ENCODE data around the gene SFTPA2.
A peak's percentile ranks its signal among the peaks of the same experiment; 100 is the strongest.
"Not testable (repeated sequence)": the region's sequence is repeated elsewhere in the genome, so short reads cannot be mapped to it uniquely, and the experiment has no call there.

The SFTPA2 gene

DNA sequence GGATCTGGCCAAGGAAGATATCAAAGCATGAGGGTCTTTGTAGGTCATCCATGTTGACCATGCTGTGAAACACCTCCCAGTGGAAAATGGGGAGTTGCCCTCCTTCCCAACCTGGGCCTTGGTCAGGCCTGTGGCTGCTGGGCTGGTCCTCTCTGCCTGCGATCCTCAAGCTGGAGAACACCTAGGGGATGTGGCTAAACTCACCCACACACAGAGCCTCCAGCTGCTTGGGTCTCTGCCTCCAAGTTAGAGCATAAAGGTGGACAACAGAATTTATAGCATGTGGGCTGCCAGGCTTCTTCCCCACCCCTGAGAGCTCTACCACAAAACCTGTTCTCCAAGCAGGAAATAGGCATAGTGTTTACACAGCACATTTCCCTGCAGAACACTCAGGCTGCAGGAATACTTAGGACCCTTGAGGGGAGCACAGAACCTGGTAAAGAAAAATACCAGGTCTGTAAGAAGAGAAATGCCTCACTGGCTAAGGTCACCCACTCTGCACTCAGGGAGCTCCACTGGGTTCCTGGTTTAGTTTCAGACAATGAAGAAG, at the start of gene SFTPA2:
SFTPA2 (minus strand) TSS at position 248 of the 550 bp plus-strand sequence. CDS start 924 bp downstream, outside the sequence.
- no peak for DNase-seq (ENCODE audit: low spot score)

DNA sequence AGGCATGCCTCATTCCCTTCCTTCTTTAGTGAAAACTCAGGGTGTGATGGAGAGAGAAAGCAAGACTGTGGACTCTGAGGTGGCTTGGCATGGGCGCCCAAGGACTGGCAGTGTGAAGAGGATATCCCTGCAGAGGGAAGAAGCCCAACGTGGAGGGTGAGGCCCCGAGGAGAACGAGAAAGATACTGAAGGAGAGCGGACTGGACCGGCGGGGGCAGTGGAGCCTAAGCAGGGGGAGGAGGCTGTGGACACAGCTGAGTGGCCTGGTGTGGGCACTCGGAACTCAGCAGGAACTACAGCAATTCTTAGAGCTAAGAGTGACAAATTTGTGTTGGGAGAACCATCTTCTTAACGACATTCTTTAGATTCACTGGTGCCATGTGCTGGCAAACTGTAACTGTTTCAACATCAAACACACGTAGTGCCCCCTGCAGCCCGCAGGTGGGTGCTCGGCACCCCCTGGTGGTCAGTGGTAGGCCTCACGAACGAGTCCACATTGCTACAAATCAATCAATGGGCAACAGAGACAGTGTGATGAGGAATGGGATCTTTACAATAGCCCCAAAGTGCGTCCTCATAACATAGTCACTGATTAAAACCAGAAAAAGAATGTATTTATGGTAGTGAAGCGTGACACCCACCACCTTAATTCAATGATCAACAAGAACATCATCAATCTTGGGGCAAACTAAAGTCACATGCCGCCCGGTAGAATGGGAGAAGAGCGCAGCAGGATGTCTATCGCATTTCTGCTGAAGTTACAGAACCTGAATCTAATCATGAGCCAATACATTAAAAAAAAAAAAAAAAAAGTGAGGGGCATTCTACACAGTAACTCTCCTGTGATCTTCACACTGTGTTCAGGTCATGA, 48.5 kb upstream of the SFTPA2 start:
- DNase-seq (ENCODE audit: low spot score): peak; percentile 60

DNA sequence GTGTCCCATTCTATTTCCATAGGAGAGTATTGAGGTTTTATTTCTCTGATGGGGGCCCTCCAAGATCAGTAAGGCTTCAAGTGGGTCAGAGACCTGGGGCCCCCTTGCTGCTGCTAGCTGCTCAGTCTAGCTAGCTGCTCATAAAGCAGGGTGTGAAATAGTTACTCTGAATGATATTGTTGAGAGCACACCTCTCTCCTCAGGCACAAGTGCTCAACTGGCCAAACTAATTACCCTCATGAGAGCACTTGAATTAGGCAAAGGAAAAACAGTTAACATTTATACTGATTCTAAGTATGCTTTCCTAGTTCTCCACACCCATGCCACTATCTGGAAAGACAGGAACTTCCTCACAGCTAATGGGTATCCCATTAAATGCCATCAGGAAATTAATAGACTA, 45.1 kb upstream of the SFTPA2 start:
- no peak for DNase-seq (ENCODE audit: low spot score)

DNA sequence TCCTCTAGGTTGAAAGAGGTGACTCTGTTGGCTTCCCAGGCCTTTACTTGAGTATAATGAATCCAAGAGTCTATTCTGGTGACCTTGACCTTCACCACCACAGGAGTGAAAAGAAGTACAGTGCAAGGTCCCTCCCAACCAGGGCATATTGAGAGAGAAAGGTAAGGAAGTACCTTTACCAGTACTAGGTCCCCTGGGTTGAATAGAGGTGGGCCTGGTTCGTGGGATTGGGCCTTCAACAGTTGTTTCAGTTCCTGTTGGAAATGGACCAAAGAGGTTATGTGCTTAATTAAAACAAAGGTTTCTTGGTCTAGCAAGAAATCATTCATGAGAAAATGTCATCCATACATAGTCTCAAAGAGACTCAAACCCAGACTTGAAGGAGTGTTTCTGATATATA, 44.1 kb upstream of the SFTPA2 start:
- no peak for DNase-seq (ENCODE audit: low spot score)

DNA sequence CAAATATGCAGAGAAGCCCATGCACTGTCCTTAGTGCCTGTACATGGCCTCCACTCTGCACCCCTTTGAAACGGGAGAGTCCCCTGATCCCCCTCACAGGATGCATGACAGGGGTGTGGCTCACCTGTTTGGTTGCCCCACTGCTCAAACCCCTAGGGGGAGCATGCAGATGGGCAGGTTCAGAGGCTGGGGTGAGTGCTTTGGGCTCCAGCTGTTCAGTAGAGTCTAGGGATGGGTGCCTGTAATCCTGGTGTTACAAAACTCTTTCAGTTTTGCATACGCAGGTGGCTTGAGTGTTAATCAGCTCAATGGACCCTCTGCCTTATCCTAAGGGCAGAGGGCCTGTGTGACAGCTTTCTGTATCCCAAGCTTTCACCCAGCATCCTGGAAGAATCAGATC, 42.7 kb upstream of the SFTPA2 start:
- no peak for DNase-seq (ENCODE audit: low spot score)

DNA sequence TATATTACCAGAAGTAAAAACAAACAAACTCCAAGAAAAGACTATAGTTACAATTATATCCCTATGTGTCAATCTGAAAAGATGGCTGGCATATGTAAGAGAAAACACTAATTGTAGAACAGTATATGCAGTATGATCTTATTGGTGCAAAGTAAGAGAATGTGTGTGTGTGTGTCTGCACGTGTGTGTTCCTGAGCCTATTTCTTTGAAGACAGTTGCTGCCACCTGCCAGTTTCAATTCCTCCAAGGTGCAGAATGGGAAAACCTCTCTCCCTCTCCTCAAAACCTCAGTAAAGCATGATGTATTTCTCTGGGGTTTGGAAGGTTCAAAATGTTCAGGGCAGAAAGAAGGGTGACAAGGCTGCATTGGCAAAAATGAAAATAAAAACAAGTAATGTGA, 41.7 kb upstream of the SFTPA2 start:
- DNase-seq (ENCODE audit: low spot score): no peak

DNA sequence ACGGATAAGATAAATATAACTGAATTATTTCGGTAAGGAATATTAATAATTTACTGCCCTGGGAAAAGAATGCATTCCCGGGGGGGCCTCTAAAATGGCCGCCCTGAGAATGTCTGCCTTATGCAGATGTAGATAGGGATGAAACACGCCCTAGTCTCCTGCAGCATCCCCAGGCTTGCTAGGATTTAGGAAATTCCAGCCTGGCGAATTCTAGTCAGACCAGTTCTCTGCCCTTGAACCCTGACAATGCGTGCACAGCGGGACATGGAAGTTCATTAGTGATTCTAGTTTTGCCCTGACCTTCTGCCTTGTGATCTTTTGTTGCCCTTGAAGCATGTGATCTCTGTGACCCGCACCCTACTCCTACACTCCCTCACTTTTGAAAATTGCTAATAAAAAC, 39.4 kb upstream of the SFTPA2 start:
- not testable (repeated sequence) for DNase-seq (ENCODE audit: low spot score)

DNA sequence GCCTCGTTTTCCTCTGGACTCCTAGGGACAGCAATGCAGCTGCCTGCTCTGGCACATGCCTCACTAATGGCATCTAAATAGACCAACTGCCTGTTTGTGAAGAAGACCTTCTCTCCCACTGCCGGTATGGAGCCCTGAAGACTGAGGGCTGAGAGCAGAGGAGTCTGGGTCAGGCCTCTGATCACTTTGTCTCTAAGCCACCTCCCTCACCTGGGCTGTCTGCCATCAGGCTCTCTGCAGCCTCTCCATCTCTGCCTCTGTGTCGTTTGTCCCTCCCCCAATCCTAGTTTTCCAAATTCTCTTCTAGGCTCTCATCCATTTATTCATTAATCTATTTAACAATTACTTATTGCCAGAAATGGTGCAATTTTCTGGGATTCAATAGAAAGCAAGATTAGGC, 35.3 kb upstream of the SFTPA2 start:
- no peak for DNase-seq (ENCODE audit: low spot score)

DNA sequence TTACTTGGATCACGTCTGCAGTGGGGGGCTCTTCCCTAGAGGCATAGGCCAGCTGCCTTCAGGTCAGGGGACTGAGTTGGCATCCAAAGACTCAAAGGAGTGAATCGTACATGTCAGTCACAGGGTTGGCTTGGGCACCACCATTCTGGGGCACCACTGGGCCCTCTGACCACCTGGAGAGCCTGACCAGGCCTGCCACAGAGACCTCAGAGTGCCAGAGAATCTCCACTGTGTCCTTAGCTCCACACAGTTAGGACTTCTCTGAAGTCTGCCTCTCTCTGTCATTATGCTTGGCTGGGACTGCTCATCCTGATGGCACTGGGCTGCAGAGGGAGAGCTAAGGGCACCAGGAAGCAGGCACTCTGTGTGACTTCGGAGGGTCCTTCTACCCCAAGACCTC, 34.4 kb upstream of the SFTPA2 start:
- not testable (repeated sequence) for DNase-seq (ENCODE audit: low spot score)

DNA sequence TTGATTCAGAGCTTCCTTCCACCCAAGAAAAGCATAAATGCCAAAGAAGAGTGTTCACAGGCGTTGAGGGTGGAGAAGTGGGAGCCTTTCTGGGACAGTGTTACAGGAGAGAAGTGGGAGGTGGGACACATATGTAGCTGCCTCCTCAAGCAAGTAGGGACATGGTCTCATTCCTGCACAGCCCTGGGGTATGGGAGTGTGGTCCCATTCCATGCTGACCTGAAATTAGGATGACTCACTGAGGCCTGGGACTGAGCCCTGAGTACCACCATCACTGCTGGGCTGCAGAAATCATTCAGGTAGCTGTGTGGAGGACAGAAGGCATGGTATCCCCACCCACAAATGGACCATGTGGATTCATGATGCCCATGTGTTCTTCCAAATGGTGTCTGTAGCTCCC, 33.2 kb upstream of the SFTPA2 start:
- DNase-seq (ENCODE audit: low spot score): no peak

DNA sequence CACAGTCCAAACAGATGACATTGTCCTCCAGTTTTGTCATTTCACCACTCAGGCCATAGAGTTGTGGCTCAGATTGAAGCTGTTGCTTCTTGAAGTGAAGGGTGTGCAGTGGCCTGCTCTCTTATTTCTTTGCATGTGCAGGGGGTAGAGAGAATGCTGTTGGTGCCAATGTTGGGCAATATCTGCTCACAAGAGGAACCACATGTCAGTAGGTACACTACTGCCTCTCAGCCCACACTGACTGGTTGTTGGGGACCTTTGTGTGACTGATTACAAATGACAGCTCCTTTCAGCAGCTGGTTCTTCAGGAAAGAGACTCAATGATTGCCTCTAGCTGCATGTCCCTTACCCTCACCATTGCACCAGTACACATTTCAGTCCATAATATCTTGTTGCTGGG, 28.6 kb upstream of the SFTPA2 start:
- no peak for DNase-seq (ENCODE audit: low spot score)

DNA sequence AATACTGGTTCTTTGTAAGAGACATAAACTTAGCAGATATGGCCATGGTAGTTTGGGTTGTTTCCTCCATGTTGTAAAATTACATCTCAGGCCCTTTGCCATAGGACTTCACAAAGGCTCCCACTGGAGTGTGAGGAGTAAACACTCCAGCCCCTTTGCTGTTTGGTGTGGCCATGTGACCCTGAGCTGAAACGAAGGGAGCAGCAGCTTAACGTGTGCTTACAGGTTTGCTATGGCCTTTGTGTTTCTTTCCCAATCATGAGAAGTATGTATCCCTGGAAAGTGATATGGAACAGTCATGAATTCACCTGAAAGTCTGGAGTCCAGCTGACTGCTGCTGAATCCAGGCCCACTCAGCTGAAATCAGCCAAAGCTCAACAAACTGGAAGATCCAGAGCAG, 26.7 kb upstream of the SFTPA2 start:
- no peak for DNase-seq (ENCODE audit: low spot score)

DNA sequence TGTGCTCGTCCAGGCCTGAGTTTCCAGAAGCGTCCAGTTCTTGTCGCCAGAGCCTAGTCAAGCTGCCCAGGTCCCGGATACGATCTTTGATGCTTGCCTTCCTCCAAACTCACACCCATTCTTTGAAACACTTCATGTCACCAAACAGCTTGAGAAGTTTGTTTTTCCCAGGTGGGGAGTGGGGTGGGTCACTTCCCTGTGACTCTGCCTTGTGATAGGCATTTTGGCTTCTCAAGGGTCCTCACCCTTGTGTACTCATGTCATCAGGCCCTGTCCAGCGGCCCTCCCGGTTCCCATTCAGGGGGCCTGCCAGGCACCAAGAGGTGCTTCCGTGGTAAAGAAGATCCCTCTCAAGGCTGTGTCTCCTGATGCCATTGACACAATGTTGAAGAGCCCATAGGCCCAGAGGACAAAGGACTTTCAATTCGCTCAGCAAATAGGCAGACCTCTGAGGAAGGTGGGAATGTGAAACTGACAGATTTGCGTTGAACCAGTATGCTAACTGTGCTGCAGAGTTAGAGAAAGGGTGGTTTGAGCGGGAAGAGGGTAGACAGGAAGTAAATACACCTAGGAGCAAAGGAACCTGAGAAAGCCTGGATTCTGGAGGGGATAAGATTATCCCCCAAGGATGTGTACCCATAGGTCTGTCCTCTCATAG, 25.8 kb upstream of the SFTPA2 start:
- DNase-seq (ENCODE audit: low spot score): no peak

DNA sequence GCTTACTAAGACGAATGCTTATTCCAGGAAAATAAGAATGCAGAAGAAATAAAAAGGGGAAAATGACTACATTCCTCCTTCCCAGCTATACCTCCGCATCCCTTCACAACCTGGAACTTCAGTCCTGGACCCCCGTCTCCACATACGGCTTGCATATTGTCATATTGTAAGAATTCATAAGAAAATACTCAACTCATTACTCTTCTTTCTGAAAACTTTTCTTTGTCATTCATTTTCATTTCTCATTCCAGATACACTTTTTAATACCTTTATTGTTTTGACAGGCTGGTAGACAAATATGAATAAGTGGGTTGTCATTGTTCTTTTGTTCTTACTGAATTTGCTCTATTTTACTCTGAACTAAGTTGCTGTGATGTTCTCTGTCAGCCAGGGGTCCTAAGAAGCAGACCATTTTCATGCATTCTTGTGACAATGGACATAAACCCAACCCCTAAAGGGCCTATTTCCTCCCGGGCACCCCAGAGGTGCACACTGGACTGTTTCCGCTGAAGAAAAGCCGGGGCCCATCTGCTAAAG, 23.3 kb upstream of the SFTPA2 start:
- DNase-seq (ENCODE audit: low spot score): no peak

DNA sequence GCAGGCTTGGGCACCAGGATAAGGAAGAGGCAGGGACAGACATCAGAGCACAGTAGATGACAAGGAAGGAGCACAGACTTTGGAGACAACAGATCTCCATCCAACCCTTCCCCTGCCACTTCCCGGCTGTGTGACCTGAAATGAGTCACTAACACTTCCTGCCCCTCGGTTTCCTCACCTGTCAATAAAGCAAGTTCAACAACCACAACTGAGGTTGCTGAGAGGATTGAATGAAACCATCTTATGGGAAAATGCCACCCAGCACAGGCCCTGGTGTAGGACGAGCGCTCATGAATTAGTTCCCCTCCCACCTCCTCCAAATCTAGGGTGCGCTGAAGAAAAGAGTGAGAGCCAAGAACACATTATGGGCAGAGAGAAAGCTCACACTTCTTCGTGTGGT, 22.7 kb upstream of the SFTPA2 start:
- not testable (repeated sequence) for DNase-seq (ENCODE audit: low spot score)

DNA sequence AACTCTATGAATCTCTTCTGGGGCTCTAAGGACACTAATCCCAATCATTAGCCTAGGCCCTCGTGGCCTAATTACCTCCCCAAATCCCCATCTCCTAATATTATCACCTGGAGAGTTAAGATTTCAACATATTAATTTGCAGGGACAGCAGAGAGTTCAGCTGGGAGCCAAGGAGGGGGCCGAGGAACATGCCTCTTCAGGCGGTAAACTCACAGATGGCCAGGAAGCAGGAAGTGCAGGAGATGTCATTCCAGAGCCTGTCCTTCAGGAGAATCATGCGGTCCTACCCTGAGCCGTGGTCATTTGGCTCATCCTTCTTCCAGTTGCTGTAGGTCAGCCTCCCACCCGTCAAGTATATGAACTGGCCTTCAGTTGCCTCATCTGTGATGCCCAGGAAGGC, 21.9 kb upstream of the SFTPA2 start:
- no peak for DNase-seq (ENCODE audit: low spot score)

DNA sequence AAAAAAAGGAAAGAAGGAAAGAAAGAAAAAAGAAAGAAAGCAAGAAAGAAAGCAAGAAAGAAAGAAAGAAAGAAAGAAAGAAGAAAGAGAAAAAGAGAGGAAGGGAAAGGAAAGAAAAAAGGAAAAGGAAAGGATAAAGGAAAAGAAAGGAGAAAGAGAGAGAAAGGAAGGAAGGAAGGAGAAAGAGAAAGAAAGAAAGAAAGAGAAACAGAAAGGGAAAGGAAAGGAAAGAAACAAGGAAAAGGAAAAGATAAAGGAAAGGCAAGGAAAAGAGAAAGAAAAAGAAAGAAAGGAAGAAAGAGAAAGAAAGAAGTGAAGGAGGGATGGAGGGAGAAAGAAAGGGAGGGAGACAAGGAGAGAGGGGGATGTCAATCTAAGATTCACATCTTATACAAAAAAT, 20.8 kb upstream of the SFTPA2 start:
- DNase-seq (ENCODE audit: low spot score): no peak

DNA sequence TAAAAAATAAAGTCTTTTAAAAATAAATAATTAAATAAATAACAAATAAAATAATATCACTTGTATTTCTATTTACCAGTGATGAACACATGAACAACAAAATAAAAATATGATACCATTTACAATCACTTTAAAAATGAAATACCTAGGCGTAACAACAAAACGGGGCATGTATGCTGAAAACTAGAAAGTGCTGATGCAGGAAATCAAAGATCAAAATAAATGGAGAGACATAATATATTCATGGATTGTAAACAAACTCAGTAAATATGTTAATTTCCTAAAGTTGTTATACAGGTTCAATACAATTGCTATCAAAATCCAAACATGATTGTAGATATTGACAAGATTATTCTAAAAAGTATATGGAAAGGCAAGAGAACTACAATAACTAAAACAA, 19.2 kb upstream of the SFTPA2 start:
- DNase-seq (ENCODE audit: low spot score): no peak

DNA sequence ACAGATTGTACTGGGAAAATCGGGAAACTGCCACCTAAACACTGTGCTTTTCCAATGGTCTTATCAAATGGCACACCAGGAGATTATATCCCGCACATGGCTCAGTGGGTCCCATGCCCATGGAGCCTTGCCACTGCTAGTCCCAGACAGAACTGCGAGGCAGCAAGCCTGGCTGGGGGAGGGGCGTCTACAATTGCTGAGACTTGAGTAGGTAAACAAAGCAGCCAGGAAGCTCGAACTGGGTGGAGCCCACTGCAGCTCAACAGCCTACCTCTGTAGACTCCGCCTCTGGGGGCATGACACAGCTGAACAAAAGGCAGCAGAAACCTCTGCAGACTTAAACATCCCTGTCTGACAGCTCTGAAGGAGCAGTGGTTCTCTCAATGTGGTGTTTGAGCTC, 10.4 kb upstream of the SFTPA2 start:
- DNase-seq (ENCODE audit: low spot score): not testable (repeated sequence)

DNA sequence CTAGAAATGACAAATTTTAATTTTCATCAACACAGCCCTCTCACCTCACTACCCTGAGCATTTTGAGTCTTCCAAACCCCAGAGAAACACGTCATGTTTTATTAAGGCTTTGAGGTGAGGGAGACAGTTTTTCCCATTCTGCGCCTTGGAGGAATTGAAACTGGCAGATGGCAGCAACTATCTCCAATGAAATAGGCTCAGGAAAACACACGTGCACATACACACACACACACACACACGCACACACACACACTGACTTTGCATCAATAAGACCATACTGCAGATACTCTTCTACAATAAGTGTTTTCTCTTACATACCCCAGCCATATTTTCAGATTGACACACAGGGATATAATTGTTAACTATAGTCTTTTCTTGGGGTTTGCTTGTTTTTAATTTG, 3.2 kb upstream of the SFTPA2 start:
- no peak for DNase-seq (ENCODE audit: low spot score)

DNA sequence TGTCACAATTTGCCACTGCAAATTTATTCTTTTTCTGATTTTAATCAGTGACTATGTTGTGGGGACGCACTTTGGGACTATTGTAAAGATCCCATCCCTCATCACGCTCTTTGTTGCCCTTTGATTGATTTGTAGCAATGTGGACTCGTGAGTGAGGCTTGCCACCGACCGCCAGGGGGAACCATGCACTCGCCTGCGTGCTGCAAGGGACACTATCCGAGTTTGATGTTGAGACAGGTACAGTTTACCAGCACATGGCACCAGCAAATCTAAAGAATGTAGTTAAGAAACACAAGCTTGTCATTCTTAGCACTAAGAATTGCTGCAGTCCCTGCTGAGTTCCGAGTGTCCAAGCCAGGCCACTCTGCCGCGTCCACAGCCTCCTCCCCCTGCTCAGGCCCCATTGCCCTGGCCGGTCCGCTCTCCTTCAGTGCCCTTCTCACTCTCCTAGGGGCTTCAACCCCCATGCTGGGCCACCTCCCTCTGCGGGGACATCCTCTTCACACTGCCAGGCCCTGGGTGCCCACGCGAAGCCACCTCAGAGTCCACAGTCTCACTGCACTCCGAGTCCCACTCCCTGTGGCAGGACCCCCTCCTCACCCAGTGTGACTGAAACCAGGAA, 2.0 kb upstream of the SFTPA2 start:
- peak; percentile 71 for DNase-seq (ENCODE audit: low spot score)

DNA sequence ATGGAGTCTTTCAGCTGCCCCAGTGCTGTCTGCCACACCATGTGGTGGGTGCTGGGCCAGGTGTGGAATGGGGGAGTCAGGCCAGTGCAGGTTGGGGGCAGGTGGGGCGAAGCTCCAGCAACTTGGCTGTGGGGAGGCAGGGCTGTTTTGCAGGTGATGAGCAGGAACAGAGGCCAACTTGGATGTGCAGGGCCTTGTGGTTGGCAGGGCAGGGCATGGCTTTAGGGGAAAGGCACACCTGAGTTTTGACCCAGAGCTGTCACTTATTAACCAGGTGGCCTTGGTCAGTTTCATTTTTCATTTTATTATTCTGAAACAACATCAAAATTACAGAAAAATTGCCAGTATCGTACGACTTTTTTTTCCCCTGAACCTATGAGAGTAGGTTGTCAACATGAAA, 1.1 kb upstream of the SFTPA2 start:
- DNase-seq (ENCODE audit: low spot score): no peak

DNA sequence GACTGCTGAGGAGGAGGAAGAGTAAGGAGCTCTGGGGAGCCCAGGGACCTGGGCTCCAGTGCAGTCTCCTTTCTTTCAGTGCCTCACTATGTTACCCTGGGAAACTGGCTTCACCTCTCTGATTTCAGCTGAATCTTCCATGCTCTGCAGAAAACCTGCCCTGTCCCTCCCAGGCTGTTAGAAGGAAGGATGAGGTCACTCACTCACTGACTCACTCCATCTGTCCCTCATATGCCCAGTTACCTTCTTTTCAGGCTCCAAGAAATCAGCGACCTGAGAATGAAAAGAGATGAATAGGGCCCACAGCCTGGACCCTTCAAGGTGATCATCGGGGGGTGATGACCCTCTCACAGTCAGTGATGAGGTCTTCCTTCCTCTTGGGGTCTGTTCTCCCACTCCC, 481 bp downstream of the SFTPA2 start:
- DNase-seq (ENCODE audit: low spot score): no peak
